HG02571 (cell line): ENCODE data around the gene ZNF467.

Experiments
- ATAC-seq: cut with Tn5 transposase; IDR thresholded peaks from one replicate; pipeline ENCODE4 v1.9.1; 2021; ENCODE audit warnings: mild to moderate bottlenecking, moderate library complexity; ENCODE audit not compliant: unreplicated experiment

ZNF467 gene

GRCh38 chr7:149787428-149788299 is 14.3 kb upstream of the ZNF467 start:
- ATAC-seq = no peak

DNA sequence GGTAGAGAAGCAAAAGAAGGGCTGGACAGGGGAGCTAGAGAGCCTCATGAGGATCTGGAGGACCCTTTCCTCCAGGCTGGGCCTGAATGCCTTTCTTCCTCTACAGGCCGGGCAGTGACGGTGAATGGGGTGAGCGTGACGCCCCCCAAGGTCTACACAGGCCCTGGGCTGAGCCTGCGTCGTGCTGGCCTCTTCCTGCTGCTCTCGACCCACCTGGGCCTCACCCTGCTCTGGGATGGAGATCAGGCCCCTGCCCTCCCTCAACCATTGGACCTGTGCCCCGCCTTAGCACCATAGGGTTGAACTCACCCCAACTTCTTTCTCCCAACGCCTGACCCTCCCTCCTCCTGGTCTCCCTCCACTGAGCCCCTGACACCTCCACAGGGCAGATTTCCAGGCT is 12.6 kb upstream of the ZNF467 start:
- no peak for ATAC-seq

GRCh38 chr7:149785402-149785801 is 12.0 kb upstream of the ZNF467 start:
- no peak for ATAC-seq

GRCh38 chr7:149784251-149784608 is 10.8 kb upstream of the ZNF467 start:
- no peak for ATAC-seq

GRCh38 chr7:149783386-149784250 is 10.2 kb upstream of the ZNF467 start:
- no peak for ATAC-seq

DNA sequence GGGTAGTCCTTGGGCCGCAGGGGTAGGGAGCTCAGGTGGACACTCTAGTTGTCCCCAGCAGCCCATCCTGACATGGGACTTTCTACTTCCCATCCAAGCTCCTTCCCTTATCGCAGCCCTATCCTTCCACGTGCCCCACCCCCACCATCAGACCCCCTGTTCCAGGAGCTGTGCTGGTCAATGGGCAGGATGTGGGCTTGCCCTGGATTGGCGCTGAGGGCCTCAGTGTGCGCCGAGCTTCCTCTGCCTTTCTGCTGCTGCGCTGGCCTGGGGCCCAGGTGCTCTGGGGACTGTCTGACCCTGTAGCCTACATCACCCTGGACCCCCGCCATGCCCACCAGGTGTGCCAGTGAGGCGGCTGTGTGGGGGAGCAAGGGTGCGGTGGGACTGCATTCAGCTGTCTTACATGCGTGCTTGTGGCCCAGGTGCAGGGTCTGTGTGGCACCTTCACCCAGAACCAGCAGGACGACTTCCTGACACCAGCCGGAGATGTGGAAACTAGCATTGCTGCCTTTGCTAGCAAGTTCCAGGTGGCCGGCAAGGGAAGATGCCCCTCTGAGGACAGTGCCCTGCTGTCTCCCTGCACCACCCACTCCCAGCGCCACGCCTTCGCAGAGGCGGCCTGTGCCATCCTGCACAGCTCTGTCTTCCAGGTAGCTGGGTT is 9.4 kb upstream of the ZNF467 start:
- ATAC-seq = no peak

DNA sequence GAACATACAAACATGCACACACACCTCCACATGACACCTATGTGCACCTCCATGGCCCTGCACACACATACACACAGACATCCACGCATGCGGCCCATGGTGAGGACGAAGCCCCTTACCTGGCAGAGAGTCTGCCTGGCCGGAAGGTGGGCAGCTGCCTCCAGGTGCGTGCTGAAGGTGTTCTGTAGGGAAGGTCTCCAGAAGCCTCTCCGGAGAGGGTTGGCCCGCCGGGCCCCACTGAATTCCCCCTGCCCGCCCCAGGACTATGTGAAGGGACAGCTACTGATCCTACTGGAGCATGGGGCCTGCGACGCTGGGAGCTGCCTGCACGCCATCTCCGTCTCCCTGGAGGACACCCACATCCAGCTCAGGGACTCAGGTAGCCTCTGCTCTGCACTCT is 8.5 kb upstream of the ZNF467 start:
- ATAC-seq = no peak

GRCh38 chr7:149780636-149781419 is 7.4 kb upstream of the ZNF467 start:
- no peak for ATAC-seq

DNA sequence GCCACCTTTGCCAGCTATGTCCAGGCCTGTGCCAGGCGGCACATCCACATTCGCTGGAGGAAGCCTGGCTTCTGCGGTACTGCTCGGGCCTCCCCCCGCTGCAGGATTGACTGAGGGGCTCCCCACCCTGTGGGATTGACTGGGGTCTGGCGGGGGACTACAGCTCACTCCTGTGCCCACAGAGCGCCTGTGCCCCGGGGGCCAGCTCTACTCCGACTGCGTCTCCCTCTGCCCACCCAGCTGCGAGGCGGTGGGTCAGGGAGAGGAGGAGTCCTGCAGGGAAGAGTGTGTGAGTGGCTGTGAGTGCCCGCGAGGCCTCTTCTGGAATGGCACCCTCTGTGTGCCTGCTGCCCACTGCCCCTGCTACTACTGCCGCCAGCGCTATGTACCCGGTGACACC is 6.7 kb upstream of the ZNF467 start:
- no peak for ATAC-seq

- ATAC-seq = no peak
Observed at GRCh38 chr7:149779502-149779805, 6.1 kb upstream of the ZNF467 start.

DNA sequence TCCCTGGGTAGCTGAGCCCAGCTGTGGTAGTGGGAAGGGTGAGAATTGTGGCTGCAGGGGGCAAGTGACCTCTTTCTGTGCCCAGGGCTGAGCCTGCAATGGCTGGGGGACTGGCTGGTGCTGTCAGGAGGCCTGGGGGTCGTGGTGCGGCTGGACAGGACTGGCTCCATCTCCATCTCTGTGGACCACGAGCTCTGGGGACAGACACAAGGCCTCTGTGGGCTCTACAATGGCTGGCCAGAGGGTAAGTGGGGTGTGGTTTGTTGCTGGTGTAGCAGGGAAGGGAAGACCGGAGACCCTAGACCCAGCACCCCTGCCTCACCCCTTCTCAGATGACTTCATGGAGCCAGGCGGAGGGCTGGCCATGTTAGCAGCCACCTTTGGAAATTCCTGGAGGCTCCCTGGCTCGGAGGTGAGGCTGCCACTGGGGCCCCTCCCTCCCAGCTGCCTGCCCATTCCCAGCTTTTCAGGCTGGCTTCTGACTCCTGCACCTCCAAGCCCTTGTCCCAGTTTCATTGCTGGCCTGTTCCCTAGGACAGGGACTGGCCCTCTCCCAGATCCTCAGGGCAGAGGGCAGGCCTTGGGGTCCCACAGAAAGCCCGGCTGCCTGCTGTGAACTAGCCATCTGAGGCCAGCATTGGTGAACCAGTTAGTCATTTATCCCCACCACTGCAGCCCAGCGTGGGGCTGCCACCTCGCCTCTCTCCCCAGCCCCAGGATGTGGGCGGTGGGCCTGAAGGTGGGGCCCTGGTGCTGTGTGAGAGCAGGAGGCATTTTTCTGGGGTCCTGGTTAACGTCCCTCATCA is 5.5 kb upstream of the ZNF467 start:
- no peak for ATAC-seq

DNA sequence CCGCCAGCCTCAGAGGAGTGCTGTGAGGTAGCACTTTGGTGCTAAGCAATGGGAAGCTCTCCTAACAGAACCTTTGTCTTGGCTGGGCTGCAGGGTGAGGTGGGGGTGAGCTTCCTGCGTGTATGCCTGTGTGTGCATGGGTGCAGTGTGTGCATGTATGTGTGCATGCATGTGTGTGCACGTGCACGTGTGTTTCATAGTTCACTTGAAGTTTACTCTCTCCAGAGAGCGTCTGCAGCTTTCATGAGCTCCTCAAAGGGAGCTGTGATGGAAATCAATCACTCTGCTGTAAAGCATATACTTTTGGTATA is 4.9 kb upstream of the ZNF467 start:
- no peak for ATAC-seq

GRCh38 chr7:149777551-149778326 is 4.4 kb upstream of the ZNF467 start:
- ATAC-seq = no peak

DNA sequence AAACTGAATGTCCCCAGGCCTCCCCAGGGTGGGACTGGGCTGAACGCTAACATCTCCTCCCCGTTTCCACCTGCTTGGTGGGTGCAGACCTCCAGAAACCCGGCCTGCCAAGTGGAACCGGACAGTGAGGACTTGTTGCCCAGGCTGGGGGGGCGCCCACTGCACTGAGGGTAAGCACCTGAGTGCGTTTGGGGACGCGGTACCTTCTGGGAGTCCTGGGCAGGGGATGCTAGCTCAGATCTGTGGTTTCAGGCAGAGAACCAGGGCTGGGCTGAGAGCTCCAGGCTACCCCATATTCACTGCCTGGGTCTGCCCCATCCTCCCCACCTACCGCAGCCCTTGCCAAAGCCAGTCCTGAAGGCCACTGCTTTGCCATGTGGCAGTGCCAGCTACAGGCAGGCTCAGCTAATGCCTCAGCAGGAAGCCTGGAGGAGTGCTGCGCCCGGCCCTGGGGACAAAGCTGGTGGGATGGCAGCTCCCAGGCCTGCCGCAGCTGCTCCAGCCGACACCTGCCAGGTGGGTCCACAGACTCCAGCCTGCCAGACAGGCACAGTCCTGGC is 3.5 kb upstream of the ZNF467 start:
- no peak for ATAC-seq

DNA sequence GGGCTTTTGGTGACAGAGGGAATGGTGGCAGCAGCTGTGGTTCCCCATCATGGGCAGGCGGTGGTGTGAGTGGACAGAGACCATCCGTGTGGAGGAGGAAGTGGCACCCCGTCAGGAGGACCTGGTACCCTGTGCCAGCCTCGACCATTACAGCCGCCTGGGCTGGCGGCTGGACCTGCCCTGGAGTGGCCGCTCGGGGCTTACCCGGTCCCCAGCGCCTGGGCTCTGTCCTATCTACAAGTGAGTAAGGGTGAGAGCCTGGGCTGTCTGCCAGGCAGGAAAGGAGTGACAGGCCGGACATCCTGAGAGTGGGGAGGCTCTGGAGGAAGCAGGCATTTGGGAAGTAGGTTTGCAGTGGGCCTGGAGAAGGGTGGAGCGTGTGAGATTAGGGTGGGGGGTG is 2.9 kb upstream of the ZNF467 start:
- no peak for ATAC-seq

DNA sequence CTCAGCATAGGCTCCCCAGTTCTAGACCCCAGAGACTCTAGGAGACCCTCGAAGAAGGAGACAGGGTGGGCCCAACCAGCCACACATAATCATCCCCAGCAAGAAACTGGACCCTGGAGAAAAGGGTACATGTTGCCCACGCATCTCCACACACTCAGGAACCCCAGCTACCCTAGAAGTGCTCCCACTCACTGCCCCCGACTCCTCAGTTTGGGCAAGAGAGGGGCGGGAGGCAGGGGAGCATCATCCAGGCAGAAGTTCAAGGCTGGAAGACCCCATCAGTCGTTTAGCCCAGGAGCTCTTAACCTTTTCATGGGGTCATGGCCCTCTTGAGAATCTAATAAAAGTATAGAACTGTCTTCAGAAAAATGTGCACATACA is 1.8 kb upstream of the ZNF467 start:
- ATAC-seq = no peak

DNA sequence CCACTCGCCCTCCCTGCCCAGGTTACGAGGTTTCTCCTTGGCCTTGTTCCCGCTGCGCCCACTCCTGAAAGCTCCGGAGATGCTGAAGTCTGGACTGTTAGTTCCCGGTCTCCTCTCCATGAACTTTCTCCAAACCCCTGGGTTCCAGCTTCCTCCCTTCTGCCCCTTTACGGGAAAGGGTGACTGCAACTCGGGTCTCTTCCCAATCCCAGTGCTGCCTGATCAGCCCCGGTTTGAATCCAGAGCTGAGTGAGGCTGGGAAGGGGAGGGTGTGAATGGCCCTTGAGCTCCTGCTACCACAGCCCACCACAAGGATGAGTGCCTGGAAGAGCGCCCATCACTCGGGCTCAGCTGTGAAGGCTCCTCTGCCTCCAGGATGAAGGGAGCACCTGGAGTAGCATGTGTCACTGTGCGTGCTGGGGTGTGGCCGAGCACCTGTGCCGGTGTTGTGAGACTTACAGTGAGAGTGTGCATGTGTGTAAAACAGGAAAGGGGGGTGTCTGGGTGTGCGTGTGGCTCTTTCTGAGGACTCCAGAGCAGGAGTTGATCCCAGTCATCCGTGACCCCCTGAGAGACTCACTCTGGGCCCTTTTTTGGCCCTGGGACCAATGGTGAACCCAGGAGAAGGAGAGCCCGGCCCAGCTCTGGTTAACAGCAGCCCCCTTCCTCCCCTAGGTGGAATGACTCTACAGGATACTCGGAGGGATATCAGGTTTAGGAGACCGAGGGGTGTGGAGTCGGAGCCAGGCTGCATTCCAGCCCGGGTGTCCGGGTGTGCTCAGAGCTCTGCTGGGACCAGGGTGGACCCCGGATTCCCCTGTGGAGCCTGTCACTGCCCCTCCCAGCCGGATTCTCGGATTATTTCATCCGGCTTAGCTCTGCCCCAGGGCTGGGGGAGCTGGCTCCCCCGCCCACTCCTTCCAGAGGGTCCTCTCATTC is 1.1 kb upstream of the ZNF467 start:
- no peak for ATAC-seq

- ATAC-seq = no peak
Observed at GRCh38 chr7:149772956-149773434, 393 bp downstream of the ZNF467 start.
